ENCODE results near the gene AQP9.
"Not testable (repeated sequence)": the region's sequence is repeated elsewhere in the genome, so short reads cannot be mapped to it uniquely, and the experiment has no call there.

The AQP9 gene, protein sequence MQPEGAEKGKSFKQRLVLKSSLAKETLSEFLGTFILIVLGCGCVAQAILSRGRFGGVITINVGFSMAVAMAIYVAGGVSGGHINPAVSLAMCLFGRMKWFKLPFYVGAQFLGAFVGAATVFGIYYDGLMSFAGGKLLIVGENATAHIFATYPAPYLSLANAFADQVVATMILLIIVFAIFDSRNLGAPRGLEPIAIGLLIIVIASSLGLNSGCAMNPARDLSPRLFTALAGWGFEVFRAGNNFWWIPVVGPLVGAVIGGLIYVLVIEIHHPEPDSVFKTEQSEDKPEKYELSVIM

DNA sequence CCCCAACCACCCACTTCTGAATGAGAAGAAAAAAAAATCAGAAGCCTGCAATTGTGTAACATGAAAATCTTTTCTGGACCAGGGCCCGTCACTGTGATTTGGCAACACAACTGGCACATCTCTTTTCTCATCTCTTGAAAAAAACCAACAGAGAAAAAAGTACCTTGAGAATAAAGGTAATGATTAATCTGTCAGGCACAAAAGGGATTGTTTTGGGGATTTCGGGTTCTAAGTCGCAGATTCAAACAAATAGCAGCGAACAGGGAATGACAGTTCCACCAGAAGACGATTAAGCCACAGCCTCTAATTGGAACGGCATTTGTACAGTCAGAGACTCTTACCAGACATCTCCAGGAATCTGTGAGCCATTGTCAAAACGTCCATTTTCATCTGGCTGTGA lies at the start of gene AQP9:
Gene AQP9 (plus strand): TSS at position 276 of the 400 bp plus-strand sequence. CDS start 185 bp downstream, outside the sequence.
- DNase-seq: no peak

DNA sequence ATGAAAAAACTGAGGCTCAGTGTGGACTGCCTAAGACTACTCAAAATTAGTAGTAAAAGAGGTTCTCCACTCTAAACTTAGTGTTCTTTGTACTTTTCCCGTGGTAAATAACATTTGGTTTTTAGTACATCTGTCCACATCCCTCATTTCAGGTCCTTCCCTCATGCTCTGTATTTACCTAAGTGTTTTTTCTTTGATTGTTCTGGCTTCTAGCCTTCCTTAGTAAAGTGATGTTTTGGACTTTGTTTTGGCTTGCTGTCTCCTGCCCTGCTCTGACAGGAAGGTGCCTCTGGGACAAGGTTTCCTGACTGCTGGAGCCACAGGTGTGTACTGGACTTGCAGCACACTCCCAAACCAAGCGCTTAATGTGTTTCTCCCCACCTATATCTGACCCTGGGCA lies 42.8 kb upstream of the AQP9 start:
- DNase-seq: no peak

DNA sequence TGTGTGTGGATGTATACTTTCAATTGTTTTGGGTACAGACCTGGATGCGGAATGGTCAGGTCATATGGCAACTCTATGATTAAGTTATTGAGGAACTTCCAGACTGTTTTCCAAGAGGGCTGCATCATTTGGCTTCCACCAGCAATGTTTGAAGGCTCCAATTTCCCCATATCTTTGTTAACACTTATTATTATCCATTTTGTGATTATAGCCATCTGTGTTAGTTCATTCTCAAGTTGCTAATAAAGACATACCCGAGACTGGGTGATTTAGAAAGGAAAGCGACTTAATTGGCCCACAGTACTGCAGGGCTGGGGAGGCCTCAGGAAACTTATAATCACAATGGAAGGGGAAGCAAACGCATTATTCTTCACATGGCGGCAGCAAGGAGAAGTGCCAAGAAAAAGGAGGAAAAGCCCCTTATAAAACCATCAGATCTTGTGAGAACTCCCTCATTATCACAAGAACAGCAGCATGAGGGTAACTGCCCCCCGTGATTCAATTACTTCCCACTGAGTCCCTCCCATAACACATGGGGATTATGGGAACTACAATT lies 41.6 kb upstream of the AQP9 start:
- DNase-seq: no peak

DNA sequence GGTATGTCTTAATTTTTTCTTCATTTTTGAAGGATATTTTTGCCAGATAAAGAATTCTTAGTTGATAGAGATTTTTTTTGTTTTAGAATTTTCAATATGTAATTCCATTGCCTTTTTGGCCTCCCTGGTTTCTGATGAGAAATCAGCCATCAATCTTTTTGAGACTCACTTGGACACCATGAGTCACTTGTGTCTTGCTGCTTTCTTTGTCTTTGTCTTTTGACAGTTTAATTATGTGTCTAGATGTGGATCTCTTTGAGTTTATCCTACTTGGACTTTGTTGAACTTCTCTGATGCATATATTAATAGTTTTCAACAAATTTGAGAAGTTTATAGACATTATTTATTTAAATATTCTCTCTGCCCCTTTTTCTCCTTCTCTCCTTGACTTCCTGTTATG lies 34.7 kb upstream of the AQP9 start:
- DNase-seq: no peak

DNA sequence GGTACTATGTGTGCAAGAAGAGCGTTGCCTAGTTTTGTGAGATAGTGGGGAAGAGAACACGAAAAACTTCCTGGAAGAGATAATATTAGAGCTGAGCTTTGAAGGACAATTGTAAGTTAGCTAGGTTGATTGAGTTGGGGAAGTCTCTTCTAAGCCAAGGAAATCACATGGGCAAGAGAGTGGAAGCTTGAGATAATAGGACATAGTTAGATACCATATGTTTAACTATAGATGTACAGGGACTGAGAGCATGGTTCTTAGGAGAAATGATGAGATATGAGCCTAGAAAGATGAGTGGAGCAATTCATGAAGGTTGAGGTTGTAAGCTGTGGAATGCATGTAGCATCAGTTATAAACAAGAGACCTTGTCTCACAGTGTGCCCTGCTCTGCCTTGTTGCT lies 30.1 kb upstream of the AQP9 start:
- no peak for DNase-seq

DNA sequence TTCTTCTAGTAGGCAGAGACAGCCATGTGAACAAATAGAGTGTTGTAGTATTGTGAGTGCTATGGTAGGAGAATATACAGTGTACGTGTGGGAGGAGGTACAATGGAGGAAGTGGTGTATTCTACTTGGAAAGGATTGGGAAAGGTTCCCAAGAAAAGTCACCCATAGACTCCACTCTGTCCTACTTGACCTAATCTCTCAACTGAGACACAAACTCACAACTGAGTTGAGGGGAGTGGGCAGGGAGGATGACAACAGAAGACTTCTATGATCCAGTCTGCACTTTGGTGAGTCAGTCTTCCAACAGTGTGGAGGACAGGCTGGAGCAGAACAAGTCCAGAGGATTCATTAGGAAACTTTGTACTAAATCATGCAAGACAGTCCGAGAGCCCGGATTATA lies 28.8 kb upstream of the AQP9 start:
- no peak for DNase-seq

DNA sequence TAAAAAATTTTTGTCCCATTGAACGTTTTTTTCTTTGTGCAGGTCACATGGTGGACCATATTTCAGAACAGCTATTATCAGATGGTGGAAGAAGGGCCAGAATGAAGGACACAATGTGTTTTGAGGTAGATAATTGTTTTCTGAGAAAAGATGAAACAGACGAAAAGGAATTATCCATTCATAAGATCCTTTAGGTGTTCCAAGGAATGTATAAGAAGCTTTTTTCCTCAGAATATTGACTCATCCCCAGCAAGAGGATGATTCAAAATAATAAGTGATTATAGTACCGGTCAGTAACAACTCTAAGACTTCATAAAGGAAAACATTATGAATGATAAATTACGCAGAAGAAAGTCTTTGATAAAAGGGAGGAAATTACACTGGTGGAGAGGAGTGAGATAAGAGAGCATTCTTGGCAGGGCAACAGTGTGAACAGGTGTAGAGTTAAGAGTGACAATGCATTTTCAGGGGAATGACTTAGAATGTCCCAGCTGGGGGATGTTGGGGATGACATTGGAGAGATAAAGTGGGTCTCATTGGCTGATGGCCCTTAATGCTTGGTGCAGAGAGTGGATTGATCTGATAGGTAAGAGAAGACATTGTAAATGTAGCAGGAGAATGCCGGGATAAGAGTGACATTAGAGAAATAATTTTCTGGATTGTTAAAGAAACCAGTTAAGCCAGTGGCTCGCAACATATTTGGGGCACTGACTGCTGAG lies 27.0 kb upstream of the AQP9 start:
- DNase-seq: no peak

DNA sequence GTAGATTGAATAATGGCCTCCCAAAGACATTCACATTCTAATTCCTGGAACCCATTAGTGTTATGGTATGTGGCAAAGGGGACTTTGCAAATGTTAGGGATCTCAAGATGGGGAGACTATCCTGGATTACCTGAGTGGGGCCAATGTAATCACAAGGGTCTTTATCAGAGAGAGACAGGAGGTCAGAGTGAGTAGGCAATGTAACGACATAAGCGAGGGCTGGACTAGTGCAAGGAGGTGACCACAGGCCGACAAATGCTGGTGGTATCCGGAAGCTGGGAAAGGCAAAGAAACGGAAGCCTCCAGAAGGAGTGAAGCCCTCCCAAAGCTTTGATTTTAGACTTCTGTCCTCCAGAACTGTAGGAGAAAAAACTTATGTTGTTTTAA lies 26.5 kb upstream of the AQP9 start:
- no peak for DNase-seq

DNA sequence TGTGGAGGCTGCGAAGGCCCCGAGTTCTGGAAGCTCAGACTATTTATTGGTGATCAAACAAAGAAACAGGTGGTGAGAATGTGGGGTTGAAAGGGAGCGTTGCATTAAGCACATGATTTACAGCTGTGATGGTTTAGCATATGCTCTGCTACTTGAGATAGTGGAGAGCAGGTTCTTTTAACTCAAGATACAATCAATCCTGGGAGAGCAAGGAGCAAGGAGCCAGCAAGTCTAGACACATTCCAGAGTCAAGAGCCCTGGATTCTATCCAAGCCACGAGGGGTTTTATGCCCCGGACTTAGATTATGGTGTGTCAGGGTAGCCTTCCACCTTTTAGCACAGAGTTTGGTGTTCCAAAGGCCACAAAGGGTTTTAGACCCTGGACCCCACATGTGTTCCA lies 24.8 kb upstream of the AQP9 start:
- not testable (repeated sequence) for DNase-seq

DNA sequence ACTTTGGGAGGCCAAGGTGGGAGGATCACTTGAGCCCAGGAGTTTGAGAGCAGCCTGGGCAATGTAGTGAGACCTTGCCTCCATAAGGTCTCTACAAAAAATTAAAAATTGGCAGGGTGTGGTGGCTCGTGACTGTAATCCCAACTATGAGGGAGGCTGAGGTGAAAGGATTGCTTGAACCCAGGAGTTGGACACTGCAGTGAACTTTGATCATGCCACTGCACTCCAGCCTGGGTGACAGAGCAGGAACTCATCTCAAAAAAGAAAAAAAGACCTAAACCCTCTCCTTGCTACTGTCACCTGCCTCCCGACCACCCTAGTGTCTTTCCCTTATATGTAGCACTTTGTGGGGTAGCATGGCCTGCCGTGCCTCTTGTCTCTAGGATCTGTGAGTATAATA lies 23.8 kb upstream of the AQP9 start:
- DNase-seq: no peak

DNA sequence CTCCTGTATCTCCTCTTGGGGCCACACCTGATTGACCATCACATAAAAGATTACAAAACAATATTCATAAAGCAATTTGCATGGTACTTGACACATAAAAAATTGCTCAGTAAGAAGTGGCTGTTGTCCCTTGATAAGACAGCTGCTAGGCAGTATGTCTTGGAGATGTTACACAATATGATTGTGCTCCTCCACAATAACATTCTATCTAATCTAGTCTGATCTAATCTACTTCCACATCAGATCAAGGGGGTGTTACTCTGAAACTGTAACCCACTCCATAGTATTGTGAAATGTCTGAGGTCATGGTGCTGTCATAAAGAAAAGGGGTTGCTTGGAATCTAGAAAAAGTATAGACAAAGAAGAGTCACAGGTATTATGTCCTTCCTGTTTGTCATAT lies 23.4 kb upstream of the AQP9 start:
- no peak for DNase-seq

DNA sequence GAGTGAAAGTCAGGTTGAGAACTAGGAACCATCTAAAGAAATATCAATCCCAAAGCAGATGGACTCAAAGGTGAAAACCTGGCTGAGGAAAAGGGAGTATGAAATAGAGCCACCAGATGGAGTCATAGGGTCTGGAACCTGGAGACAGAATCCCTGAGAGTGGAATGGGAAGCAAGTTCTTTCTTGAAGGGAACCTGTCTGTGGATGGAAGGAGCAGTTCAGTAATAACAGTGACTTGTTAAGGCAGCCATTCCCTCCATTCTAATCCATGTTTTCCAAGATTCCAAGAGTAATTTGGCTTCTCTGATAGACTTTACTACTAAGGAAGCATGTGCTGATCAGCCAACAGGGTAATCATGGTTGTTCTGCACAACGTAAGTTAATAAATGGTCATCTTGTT lies 22.5 kb upstream of the AQP9 start:
- no peak for DNase-seq

DNA sequence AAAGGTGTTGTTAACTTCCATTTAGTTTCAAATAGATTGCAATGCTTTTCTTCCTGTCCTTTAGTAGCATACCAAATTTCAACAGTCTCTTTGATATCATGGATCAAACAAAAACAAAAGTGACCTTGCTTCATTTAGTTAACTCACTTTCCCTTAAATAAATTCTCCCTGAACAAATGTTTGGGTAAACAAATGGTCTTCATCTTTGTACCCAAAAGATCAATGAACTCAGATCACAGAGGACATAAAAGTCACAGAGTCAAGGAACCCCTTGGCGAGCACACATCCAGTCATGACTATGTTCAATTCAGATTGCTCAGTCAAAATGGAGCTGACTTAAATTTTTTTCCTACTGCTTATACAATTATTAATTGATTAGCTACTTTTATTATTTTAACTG lies 20.6 kb upstream of the AQP9 start:
- no peak for DNase-seq

DNA sequence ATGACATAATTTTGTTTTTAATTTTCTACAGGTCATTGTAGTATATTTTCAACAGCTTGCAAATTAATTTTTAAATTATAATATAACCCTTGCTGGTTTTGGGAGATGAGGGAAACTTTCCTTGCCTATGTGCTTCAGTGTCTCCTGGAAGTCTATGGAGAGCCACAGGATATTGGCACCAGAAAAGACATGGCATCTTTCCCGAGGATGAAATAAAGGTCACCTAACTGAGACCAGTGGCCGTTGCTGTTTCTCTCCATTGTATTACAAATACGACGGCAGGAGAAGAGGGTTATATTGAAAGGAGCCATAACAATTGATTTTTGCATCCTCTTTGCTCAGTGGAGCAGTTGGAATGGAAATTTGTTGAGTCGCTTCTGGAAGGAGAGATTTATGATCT lies 19.9 kb upstream of the AQP9 start:
- no peak for DNase-seq

DNA sequence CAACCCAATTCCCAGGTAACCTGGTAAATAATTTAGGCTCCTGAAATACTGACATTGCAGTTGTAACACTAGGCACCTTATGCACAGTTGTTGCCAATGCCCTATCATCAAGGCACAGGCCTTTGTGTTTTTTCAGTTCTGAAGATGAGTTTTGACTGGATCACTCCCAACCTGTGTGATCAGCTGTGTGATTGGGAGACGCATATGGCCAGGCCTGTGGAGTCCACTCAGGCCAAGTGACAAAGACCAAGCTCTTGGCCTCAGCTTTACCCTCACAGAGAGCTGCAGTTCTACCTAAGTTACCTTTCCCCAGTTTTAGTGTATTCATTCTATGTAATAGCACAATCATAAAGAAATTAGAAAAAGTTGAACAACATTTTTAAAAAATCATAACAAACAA lies 19.2 kb upstream of the AQP9 start:
- DNase-seq: no peak

DNA sequence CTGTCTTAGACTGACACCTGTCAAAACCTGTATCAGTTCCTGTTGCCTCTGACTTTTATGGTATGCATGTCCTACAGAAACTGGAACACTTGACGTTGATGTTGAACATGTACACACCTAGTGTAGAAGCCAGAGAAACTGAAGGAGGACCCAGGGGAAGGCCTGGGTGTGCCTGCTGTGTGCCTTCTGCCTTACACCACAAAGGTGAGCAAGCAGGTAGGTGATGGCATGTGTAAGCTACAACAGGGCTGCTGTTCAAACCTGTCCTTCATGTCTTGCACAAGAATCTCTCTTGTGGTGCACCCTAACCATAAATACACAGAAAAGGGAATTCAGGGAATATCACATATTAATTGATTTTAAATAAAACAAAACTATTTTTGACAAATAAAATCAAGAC lies 13.6 kb upstream of the AQP9 start:
- no peak for DNase-seq

DNA sequence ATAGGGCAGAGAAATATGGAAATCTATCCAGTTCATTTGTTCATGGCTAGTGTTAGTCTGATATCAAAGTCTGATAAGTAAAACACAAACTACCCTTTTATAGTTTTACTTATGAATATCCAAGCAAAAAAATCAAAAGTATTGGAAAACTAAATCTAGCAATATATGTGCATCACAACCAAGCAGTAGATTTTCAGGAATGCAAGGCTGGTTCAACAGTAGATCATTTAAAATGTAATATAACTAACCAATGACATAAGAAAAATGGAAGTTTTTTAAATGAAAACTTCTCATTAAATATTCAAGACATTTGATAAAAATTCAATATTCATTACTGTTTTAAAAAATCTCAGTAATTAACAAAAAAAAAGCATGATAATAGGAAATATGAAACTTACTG lies 12.8 kb upstream of the AQP9 start:
- DNase-seq: no peak

DNA sequence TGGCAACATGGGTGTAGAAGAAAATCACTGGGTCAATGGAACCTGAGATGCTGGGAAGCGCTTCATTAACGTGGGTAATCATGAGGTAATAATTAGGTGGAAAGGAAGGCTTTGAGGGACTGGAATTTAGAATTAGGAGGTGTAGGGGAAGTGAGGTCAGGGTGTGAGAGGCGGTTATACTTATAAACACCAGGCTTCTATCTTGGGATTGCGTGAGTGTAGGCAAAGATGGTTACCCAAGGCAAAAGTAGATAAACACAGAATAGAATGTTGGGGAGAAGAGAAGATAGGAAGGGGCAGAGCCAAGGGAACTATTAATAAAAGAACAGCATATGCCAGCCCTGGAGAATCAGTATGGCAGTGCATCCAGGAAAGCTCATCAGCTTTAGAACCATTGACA lies 3.3 kb upstream of the AQP9 start:
- DNase-seq: no peak

DNA sequence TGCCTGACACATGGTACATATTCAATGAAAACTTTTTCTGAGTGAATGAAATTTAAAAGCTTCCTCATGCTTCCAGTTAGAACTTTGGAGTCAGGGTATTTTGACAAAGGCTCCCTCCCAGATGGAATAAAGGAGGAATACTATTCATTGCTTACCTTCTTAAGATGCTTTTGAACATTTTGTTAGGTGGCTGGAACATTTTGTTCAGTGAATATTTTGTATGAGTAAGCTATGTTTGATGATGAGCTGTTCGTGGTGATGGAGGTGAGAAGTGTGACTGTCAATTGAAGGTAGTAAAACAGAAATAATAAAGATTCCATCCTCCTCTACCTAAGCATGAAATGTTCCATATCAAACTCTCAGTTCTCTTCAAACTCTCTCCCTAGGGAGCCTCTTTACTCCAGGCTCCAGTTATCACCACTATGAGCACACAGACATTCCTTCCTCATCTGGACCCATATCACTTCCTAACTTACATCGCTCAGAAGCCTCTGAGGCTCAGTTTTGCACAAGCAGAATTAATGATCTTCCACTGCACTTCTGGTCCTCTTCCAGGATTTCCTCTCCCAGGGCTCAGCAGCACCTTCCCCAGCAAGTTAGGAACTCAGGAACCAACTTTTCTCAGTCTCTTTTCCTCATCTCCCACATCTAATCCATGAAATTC lies 2.5 kb upstream of the AQP9 start:
- no peak for DNase-seq

DNA sequence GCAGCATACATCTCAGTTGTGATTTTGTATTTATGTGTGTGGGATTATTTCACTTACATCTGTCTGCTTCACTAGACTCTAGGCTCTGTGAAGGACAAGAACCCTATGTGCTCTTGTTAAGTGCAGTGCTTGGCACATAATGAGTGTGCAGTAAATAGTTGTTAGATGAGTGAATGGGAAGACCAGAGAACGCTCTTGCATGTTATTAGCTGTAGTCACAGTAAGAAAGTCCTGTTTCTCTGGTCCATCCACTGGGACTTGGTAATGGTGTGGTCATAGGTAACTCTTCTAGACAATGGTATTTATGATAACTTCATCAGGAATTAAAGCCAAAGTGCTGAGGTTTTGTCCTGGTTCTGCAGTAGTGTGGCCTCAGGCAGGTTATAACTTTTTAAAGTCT lies 1.4 kb upstream of the AQP9 start:
- no peak for DNase-seq

DNA sequence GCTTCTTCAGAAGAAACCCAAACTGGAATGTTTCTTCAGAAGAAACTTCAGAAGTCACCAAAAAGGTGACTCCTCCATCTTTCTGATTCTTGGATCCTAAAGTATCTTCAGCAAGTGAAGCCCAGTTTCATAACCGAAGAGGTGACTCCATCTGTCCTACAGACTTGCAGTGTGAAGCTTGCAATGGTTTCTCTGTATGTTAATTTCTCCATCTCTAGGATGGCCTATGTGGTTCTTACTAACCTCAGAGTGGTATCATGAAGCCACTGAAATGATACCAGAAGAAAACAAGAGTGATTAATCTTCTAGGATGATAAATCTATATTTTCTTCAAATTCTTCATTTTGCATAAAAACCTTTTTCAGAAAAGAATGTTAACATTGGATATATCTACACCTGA lies 495 bp upstream of the AQP9 start:
- DNase-seq: no peak

DNA sequence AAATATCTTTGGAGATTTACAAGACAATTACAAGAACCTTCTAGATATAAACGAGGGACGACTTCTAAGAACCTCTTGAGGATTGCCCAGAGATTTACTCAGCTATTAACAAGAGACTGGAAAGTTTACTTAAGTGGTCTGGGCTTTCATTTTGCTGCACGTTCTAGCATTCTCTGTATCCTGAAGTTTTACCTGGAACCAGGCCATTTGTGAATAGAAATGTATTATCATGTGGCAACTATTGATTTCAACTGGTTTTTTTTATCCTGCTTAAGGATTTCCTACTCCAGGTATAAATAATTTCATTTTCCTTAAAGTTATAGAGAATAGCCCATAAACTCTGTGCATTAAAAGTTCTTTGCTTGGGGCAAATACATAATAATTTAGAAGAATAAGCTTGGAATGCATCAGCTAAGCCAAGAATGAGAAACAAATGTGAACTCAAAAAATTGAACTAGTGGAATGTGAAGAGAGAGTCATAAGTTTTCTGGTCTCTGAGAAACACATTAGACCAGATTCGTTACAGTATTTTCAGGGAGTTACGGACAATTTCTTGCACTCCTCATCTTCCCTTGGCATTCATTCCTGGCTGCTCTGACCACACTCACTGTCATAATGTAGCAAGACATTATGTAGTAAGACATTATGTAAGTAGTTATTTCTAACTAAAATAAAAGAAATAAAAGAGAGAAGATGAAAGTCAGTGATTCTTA lies 1.3 kb downstream of the AQP9 start:
- DNase-seq: no peak

DNA sequence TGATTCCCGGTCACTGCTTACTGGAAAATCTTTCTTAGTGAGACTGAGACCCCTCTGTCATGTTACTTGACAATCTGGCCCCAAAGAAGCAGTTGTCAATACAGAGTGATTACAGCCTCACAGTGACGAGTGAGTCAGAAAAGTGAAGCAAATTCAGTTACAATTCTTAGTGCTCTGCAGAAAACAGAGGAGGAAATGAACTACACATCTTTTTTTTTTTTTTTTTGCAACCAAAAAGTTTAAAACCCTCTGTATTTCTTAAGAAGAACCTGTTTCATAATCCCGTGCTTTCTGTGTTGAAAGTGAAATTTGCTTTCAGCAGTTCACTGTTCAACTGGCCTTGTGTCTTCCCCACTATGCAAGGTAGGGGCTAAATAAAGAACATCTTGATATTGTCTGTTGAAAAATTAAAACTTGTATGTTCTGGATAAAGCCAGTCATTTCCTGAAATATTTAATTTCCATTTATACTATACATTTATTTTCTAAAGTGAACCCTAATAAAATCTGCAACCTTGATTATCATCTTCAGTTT lies 1.9 kb downstream of the AQP9 start:
- DNase-seq: no peak
